IMR-90 (cell line): Measurements from ENCODE around the gene TMPRSS13. TPM values are rescaled to one million over a fixed set of nuclear protein-coding genes. Genes with fewer than 3 reads are reported as not detected.

Source experiments
- ATAC-seq: fragments of 200-7000 bp; cut with Tn5 transposase; 2 replicates; pipeline ENCODE4 v1.9.1; 2020; ENCODE audit warnings: low read depth, mild to moderate bottlenecking, moderate library complexity
- BruUV-seq: library from RNA; stranded (reverse); fragments of 400-500 nt; replicated peaks from 2 replicates; lab custom pipeline; 2021; lab: Mats Ljungman, UMichigan
- CTCF ChIA-PET: fragments of 300-600 bp; formaldehyde crosslinking; extraction: SDS; loops from one replicate; lab custom pipeline; 2021; ENCODE audit warnings: antibody characterized with exemption; lab: Yijun Ruan, JAX
- POLR2A ChIA-PET: fragments of 300-600 bp; sonication (Branson Sonifier 250); formaldehyde crosslinking; loops from one replicate; lab custom pipeline; 2022; ENCODE audit warnings: antibody characterized with exemption; ENCODE audit not compliant: unreplicated experiment; lab: Charles Lee
- DNase-seq: peaks from one replicate; pipeline ENCODE4 v3.0.0; 2013
- H2AFZ ChIP-seq: replicated peaks from 2 replicates; pipeline ENCODE3; 2013; ENCODE audit warnings: low read length, mild to moderate bottlenecking; ENCODE audit not compliant: poor library complexity
- H2AK5ac ChIP-seq: 2 replicates; pipeline ENCODE4 v1.6.1; 2013; ENCODE audit warnings: low read depth, low read length, inconsistent platforms
- H2AK9ac ChIP-seq: replicated peaks from 2 replicates; pipeline ENCODE3; 2013; ENCODE audit warnings: mild to moderate bottlenecking, low read depth, low read length, moderate library complexity; ENCODE audit not compliant: poor library complexity
- H2BK120ac ChIP-seq: 2 replicates; pipeline ENCODE4 v1.6.1; 2013; ENCODE audit warnings: low read depth, low read length, inconsistent platforms
- H2BK15ac ChIP-seq: 3 replicates; pipeline ENCODE4 v1.6.1; 2013; ENCODE audit warnings: low read depth, low read length, inconsistent platforms
- H2BK20ac ChIP-seq: 2 replicates; pipeline ENCODE4 v1.6.1; 2013; ENCODE audit warnings: low read depth, mild to moderate bottlenecking, inconsistent platforms, low read length, moderate library complexity
- H2BK5ac ChIP-seq: 2 replicates; pipeline ENCODE4 v1.6.1; 2013; ENCODE audit warnings: mild to moderate bottlenecking, low read depth, low read length, inconsistent platforms; ENCODE audit not compliant: poor library complexity, severe bottlenecking
- H3K14ac ChIP-seq: replicated peaks from 2 replicates; pipeline ENCODE4 v1.6.1; 2013; ENCODE audit warnings: low read depth, low read length, inconsistent platforms
- H3K18ac ChIP-seq: 2 replicates; pipeline ENCODE4 v1.6.1; 2013; ENCODE audit warnings: low read depth, low read length, control low read depth
- H3K23ac ChIP-seq: 2 replicates; pipeline ENCODE4 v1.6.1; 2013; ENCODE audit warnings: low read depth, low read length, inconsistent platforms
- H3K27ac ChIP-seq: 2 replicates; pipeline ENCODE4 v1.5.1; 2013; ENCODE audit warnings: mild to moderate bottlenecking, control low read depth, low read length; ENCODE audit not compliant: insufficient read depth
- H3K27me3 ChIP-seq: 2 replicates; pipeline ENCODE4 v1.6.1; 2013; ENCODE audit warnings: low read length; ENCODE audit not compliant: control insufficient read depth, insufficient read depth
- H3K36me3 ChIP-seq: 2 replicates; pipeline ENCODE4 v1.6.1; 2013; ENCODE audit warnings: low read length, mixed read lengths; ENCODE audit not compliant: control insufficient read depth, insufficient read depth
- H3K4ac ChIP-seq: 2 replicates; pipeline ENCODE4 v1.6.1; 2013; ENCODE audit warnings: low read depth, low read length, inconsistent platforms
- H3K4me1 ChIP-seq: 2 replicates; pipeline ENCODE4 v1.6.1; 2013; ENCODE audit warnings: low read length, mixed read lengths; ENCODE audit not compliant: control insufficient read depth, insufficient read depth
- H3K4me2 ChIP-seq: 2 replicates; pipeline ENCODE4 v1.6.1; 2013; ENCODE audit warnings: low read depth, mild to moderate bottlenecking, control low read depth, low read length, moderate library complexity
- H3K4me3 ChIP-seq: 2 replicates; pipeline ENCODE4 v1.5.1; 2013; ENCODE audit warnings: low read depth, mild to moderate bottlenecking, control low read depth, low read length, moderate library complexity; ENCODE audit not compliant: insufficient read depth
- H3K56ac ChIP-seq: 2 replicates; pipeline ENCODE4 v1.6.1; 2013; ENCODE audit warnings: low read length, inconsistent platforms; ENCODE audit not compliant: insufficient read depth; ENCODE audit errors: extremely low read depth
- H3K79me1 ChIP-seq, 2 experiments: 2 replicates each; pipeline ENCODE4 v1.6.1; 2013; ENCODE audit warnings: low read length in 2 of 2, inconsistent platforms in 1 of 2, low read depth in 1 of 2
- H3K9ac ChIP-seq: 2 replicates; pipeline ENCODE4 v1.6.1; 2013; ENCODE audit warnings: low read depth, low read length, control low read depth
- H3K9me1 ChIP-seq: 2 replicates; pipeline ENCODE4 v1.6.1; 2013; ENCODE audit warnings: low read length, inconsistent platforms; ENCODE audit not compliant: insufficient read depth
- H3K9me3 ChIP-seq: 2 replicates; pipeline ENCODE4 v1.6.1; 2013; ENCODE audit warnings: low read length; ENCODE audit not compliant: control insufficient read depth, insufficient read depth
- H4K20me1 ChIP-seq: 2 replicates; pipeline ENCODE4 v1.6.1; 2013; ENCODE audit warnings: low read length, inconsistent platforms; ENCODE audit not compliant: insufficient read depth
- H4K5ac ChIP-seq: 2 replicates; pipeline ENCODE4 v1.6.1; 2013; ENCODE audit warnings: mild to moderate bottlenecking, low read depth, low read length, control low read depth
- H4K8ac ChIP-seq, 2 experiments: 2 replicates each; pipeline ENCODE4 v1.6.1; 2013; ENCODE audit warnings: low read depth in 2 of 2, low read length in 2 of 2, control low read depth in 1 of 2, inconsistent platforms in 1 of 2
- H4K91ac ChIP-seq: 2 replicates; pipeline ENCODE4 v1.6.1; 2013; ENCODE audit warnings: low read depth, low read length, inconsistent platforms; ENCODE audit not compliant: insufficient read depth
- MAZ ChIP-seq: IDR thresholded peaks from 2 replicates; pipeline ENCODE4 v1.6.1; 2012; ENCODE audit warnings: low read depth, mild to moderate bottlenecking, low read length, improper control_type of control experiment, moderate library complexity, borderline replicate concordance
- MXI1 ChIP-seq: IDR thresholded peaks from 2 replicates; pipeline ENCODE4 v1.6.1; 2012; ENCODE audit warnings: low read depth, mild to moderate bottlenecking, low read length, moderate library complexity, borderline replicate concordance
- NFE2L2 ChIP-seq: fragments of 150-350 bp; IDR thresholded peaks from 2 replicates; pipeline ENCODE4 v1.6.1; 2016; ENCODE audit warnings: low read depth, mild to moderate bottlenecking, low read length
- POLR2A ChIP-seq: IDR thresholded peaks from 2 replicates; pipeline ENCODE4 v1.6.1; 2012; ENCODE audit warnings: mild to moderate bottlenecking, low read depth, low read length
- RAD21 ChIP-seq: IDR thresholded peaks from 2 replicates; pipeline ENCODE4 v1.6.1; 2012; ENCODE audit warnings: low read length, improper control_type of control experiment
- RCOR1 ChIP-seq: IDR thresholded peaks from 2 replicates; pipeline ENCODE4 v1.6.1; 2012; ENCODE audit warnings: mild to moderate bottlenecking, low read length, improper control_type of control experiment; ENCODE audit not compliant: insufficient replicate concordance
- WGBS, 2 experiments: methylation state at CpG; one replicate each; pipeline versions ENCODE4 v1.1.5 to v1.1.7; 2013; ENCODE audit warnings: missing lambda C conversion rate in 2 of 2; ENCODE audit not compliant: insufficient read length in 1 of 2; ENCODE audit errors: extremely low coverage in 2 of 2; 5-methylcytosine and 5-hydroxymethylcytosine counted together
- dilution Hi-C: fragments of 300-500 bp; cut with HindIII; formaldehyde crosslinking; loops from one replicate; pipeline ENCODE4 v1.14.3; 2018; ENCODE audit warnings: low sequenced_read_pairs; ENCODE audit not compliant: unreplicated experiment
- in situ Hi-C: fragments of 300-500 bp; cut with MboI; formaldehyde crosslinking; loops from 3 replicates; pipeline ENCODE4 v1.14.3; 2019; ENCODE audit warnings: low sequenced_read_pairs, inconsistent platforms, mixed read lengths
- intact Hi-C: fragments of 100-400 bp; cut with micrococcal nuclease; formaldehyde crosslinking; loops from 2 replicates; pipeline ENCODE4 v1.10.0; 2022
- polyA plus RNA-seq, 3 experiments: library from polyadenylated mRNA; depleted of rRNA; stranded (reverse); fragments of >200 nt; gene quantifications; 2 replicates each; pipeline ENCODE4 v1.2.3, GENCODE V29; 2012; ENCODE audit warnings: low replicate concordance in 1 of 3
- total RNA-seq: library from RNA; depleted of rRNA; stranded (reverse); fragments of >200 nt; gene quantifications from 2 replicates; pipeline ENCODE4 v1.2.3, GENCODE V29; 2012
- TF ChIP-seq, protein P1 (sequence below): conservative IDR thresholded peaks from 2 replicates; pipeline ENCODE4 v1.5.1; 2012; ENCODE audit warnings: mild to moderate bottlenecking, low read depth, low read length, improper control_type of control experiment

The TMPRSS13 gene
- total and polyA plus RNA-seq, 2 of the 4 experiments (the other 2 are of a cell fraction): not detected

DNA sequence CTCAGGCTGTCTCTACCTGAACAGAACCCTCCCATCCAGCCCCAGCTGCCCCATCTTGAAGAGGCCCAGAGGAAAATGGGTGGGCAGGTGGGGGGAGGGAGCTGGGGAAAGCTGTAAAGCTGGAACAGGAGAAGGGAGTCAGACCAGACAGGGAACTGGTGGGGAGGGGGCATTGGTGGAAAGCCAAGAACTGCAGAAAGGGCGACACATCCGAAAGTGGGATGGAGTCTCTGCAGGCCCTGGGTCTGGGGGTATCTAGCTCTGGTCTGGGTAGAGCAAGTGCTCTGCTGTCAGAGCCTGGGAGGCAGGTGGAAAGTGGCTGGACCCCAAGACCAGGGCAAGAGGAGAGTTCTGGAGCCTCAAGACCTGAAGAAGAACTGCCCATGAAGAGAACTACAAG lies 7.7 kb downstream of the TMPRSS13 start:
- no peak for TF ChIP-seq RCOR1
- TF ChIP-seq, protein P1, sequence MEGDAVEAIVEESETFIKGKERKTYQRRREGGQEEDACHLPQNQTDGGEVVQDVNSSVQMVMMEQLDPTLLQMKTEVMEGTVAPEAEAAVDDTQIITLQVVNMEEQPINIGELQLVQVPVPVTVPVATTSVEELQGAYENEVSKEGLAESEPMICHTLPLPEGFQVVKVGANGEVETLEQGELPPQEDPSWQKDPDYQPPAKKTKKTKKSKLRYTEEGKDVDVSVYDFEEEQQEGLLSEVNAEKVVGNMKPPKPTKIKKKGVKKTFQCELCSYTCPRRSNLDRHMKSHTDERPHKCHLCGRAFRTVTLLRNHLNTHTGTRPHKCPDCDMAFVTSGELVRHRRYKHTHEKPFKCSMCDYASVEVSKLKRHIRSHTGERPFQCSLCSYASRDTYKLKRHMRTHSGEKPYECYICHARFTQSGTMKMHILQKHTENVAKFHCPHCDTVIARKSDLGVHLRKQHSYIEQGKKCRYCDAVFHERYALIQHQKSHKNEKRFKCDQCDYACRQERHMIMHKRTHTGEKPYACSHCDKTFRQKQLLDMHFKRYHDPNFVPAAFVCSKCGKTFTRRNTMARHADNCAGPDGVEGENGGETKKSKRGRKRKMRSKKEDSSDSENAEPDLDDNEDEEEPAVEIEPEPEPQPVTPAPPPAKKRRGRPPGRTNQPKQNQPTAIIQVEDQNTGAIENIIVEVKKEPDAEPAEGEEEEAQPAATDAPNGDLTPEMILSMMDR: no peak
- no peak for TF ChIP-seq RAD21
- no peak for TF ChIP-seq MAZ
- no peak for TF ChIP-seq MXI1
- TF ChIP-seq NFE2L2: no peak
- no peak for TF ChIP-seq POLR2A
- no CpG with 5 or more reads among the region's 2 CpGs for WGBS, 2 experiments
- Histone ChIP-seq H3K9ac (no peak overlapping the region), H2AFZ (no peak overlapping the region), H2BK5ac (no peak overlapping the region), H3K79me1 (no peaks in the 10 kb centered on the region), H2BK120ac (no peak overlapping the region), H4K8ac (no peak overlapping the region), H3K14ac (no peak overlapping the region), H3K23ac (no peak overlapping the region), H3K36me3 (no peaks in the 10 kb centered on the region), H3K9me1 (no peaks in the 10 kb centered on the region), H3K56ac (no peak overlapping the region), H3K18ac (no peak overlapping the region), H4K20me1 (no peaks in the 10 kb centered on the region), H2AK9ac (no peak overlapping the region), H3K4ac (no peak overlapping the region), H2AK5ac (no peak overlapping the region), H3K9me3 (no peaks in the 10 kb centered on the region), H4K5ac (no peak overlapping the region), H3K27me3 (no peaks in the 10 kb centered on the region; the same call in 1 of the 2 replicates), H3K4me3 (no peak overlapping the region), H2BK15ac (no peak overlapping the region), H3K27ac (no peak overlapping the region), H3K4me2 (no peak overlapping the region), H3K4me1 (no peaks in the 10 kb centered on the region), H4K91ac (no peak overlapping the region), H2BK20ac (no peak overlapping the region)
- no TSS peak for BruUV-seq
- intact Hi-C loops: no loop called here
- ChIA-PET POLR2A (no interaction called here), CTCF (no interaction called here)
- DNase-seq: no peak
- dilution Hi-C loops: no loop called here
- ATAC-seq: no peak
- in situ Hi-C loops: no loop called here
